Tibial nerve (tissue), 4 donors: ENCODE measurements around the gene AFAP1. TPM values are rescaled to one million over a fixed set of nuclear protein-coding genes. Genes with fewer than 3 reads are reported as not detected.
A peak's percentile ranks its signal among the peaks of the same experiment; 100 is the strongest.
"Not testable (repeated sequence)": the region's sequence is repeated elsewhere in the genome, so short reads cannot be mapped to it uniquely, and the experiment has no call there.

Source experiments
- DNase-seq, 2 donors: peaks; one replicate each; pipeline ENCODE4 v3.0.0-alpha.2; 2019; ENCODE audit warnings: low spot score in 2 of 2
- H3K27ac ChIP-seq, 4 donors: fragments of 200-600 bp; sonication (generic) in 3 of 4; one replicate each; pipeline ENCODE4 v1.5.1; 2017 to 2019; ENCODE audit warnings: mild to moderate bottlenecking in 1 of 4
- H3K27me3 ChIP-seq, 2 donors: fragments of 200-600 bp; sonication (generic) in 1 of 2; one replicate each; pipeline versions ENCODE4 v1.5.1 to v1.6.0; 2017 to 2019
- H3K36me3 ChIP-seq, 3 donors: fragments of 200-600 bp; sonication (generic); one replicate each; pipeline ENCODE4 v1.5.1; 2018 to 2019
- H3K4me1 ChIP-seq, 4 donors: fragments of 200-600 bp; sonication (generic) in 3 of 4; one replicate each; pipeline ENCODE4 v1.5.1; 2017 to 2019
- H3K4me3 ChIP-seq, 4 donors: fragments of 200-600 bp; sonication (generic) in 3 of 4; one replicate each; pipeline ENCODE4 v1.5.1; 2017 to 2019; ENCODE audit warnings: mild to moderate bottlenecking in 1 of 4, moderate library complexity in 1 of 4
- H3K9me3 ChIP-seq, 4 donors: fragments of 200-600 bp; sonication (generic) in 3 of 4; one replicate each; pipeline ENCODE4 v1.5.1; 2017 to 2019
- CTCF ChIP-seq, 5 experiments: fragments of 200-600 bp in 3 of 5; fragments of 450-650 bp in 2 of 5; sonication (generic) in 3 of 5; IDR thresholded peaks; one replicate each; pipeline ENCODE4 v1.5.1; 2016 to 2019; ENCODE audit warnings: antibody characterized with exemption in 5 of 5, mild to moderate bottlenecking in 3 of 5, moderate library complexity in 2 of 5
- EP300 ChIP-seq, 2 donors: sonication (generic); formaldehyde crosslinking; IDR thresholded peaks; one replicate each; pipeline ENCODE4 v1.6.1; 2017; ENCODE audit warnings: antibody characterized with exemption in 2 of 2, mild to moderate bottlenecking in 1 of 2
- POLR2A ChIP-seq, 2 donors: fragments of 450-650 bp; IDR thresholded peaks; one replicate each; pipeline ENCODE4 v1.6.1; 2017; ENCODE audit warnings: antibody characterized with exemption in 2 of 2, mild to moderate bottlenecking in 2 of 2, moderate library complexity in 2 of 2
- WGBS, 2 donors: methylation state at CpG; one replicate each; pipeline ENCODE4 v1.1.5; 2018; 5-methylcytosine and 5-hydroxymethylcytosine counted together
- total RNA-seq, 4 donors: library from RNA; depleted of rRNA; stranded (reverse); fragments of >200 nt; gene quantifications; one replicate each; pipeline ENCODE4 v1.1.0, GENCODE V29; 2016

The AFAP1 gene
- total RNA-seq, 4 donors from 2014 or later: 23.2 to 34.9 (median 32.1) TPM

GRCh38 chr4:7944599-7945220 is 5.0 kb upstream of the AFAP1 start:
- Histone ChIP-seq H3K4me1 (peaks cover 0 to 8% (median 0%) of the 10 kb centered on the region in 4 donors), H3K27me3 (no peaks in the 10 kb centered on the region), H3K4me3 (no peak overlapping the region), H3K9me3 (no peaks in the 10 kb centered on the region), H3K36me3 (no peaks in the 10 kb centered on the region), H3K27ac (no peak overlapping the region)
- WGBS, 2 donors: 66 to 77% methylated on average over 5 of the region's 5 CpGs
- DNase-seq: no peak
- TF ChIP-seq EP300 (IDR thresholded peaks at IDR 0.05): no peak

- not testable (repeated sequence) for H3K4me1 ChIP-seq, H3K9me3 ChIP-seq, H3K4me3 ChIP-seq, DNase-seq, H3K36me3 ChIP-seq, H3K27ac ChIP-seq, H3K27me3 ChIP-seq
- WGBS, 2 donors: 95 to 96% methylated on average over 4 of the region's 4 CpGs
Observed at GRCh38 chr4:7943688-7944087, 4.0 kb upstream of the AFAP1 start.

- no peaks in the 10 kb centered on the region for H3K36me3 ChIP-seq
- no peak overlapping the region for H3K27ac ChIP-seq
- 90 to 93% methylated on average over 8 of the region's 8 CpGs for WGBS, 2 donors
- DNase-seq: no peak
- H3K27me3 ChIP-seq: no peaks in the 10 kb centered on the region
- H3K4me3 ChIP-seq: no peak overlapping the region
- no peaks in the 10 kb centered on the region for H3K9me3 ChIP-seq
- peaks cover 0 to 11% (median 0%) of the 10 kb centered on the region in 4 donors for H3K4me1 ChIP-seq
- no peak for TF ChIP-seq EP300 (IDR thresholded peaks at IDR 0.05)
- no peak for TF ChIP-seq CTCF (IDR thresholded peaks at IDR 0.05)
- TF ChIP-seq POLR2A (IDR thresholded peaks at IDR 0.05): no peak
Observed at GRCh38 chr4:7943211-7943610, 3.5 kb upstream of the AFAP1 start.

- Histone ChIP-seq H3K36me3 (no peaks in the 10 kb centered on the region), H3K4me3 (no peak overlapping the region), H3K4me1 (peaks cover 0 to 23% (median 2%) of the 10 kb centered on the region in 4 donors), H3K27me3 (no peaks in the 10 kb centered on the region), H3K9me3 (no peaks in the 10 kb centered on the region), H3K27ac (no peak overlapping the region)
- DNase-seq: no peak
- TF ChIP-seq CTCF (IDR thresholded peaks at IDR 0.05): no peak
- no peak for TF ChIP-seq EP300 (IDR thresholded peaks at IDR 0.05)
- TF ChIP-seq POLR2A (IDR thresholded peaks at IDR 0.05): no peak
- 88 to 96% methylated on average over 4 of the region's 4 CpGs for whole genome bisulfite sequencing, 2 donors
Observed at GRCh38 chr4:7941965-7942496, 2.4 kb upstream of the AFAP1 start.

- H3K27ac ChIP-seq: peak overlapping the region in 1 of 4 donors; percentile 6
- H3K4me1 ChIP-seq: peaks cover 0 to 30% (median 2%) of the 10 kb centered on the region in 4 donors
- TF ChIP-seq EP300 (IDR thresholded peaks at IDR 0.05) (no peak), POLR2A (IDR thresholded peaks at IDR 0.05) (no peak), CTCF (IDR thresholded peaks at IDR 0.05) (no peak)
- H3K4me3 ChIP-seq: no peak overlapping the region
- DNase-seq: no peak
- H3K9me3 ChIP-seq: no peaks in the 10 kb centered on the region
- H3K36me3 ChIP-seq: no peaks in the 10 kb centered on the region
- no peaks in the 10 kb centered on the region for H3K27me3 ChIP-seq
- WGBS, 2 donors: 75 to 78% methylated on average over 11 of the region's 11 CpGs
Observed at GRCh38 chr4:7941111-7941964, 1.7 kb upstream of the AFAP1 start.
